ENCODE results near the gene TOP3B.

The TOP3B gene

GRCh38 chr22:22013559-22014284 is 31.1 kb upstream of the TOP3B start:
- DNase-seq (ENCODE audit: low read depth, low spot score) = no peak

GRCh38 chr22:22011964-22012363 is 29.4 kb upstream of the TOP3B start:
- no peak for DNase-seq (ENCODE audit: low read depth, low spot score)

- DNase-seq (ENCODE audit: low read depth, low spot score) = no peak
Measured at GRCh38 chr22:22010358-22010757, 27.8 kb upstream of the TOP3B start.

GRCh38 chr22:22009661-22010060 is 27.1 kb upstream of the TOP3B start:
- DNase-seq (ENCODE audit: low read depth, low spot score) = no peak

- DNase-seq (ENCODE audit: low read depth, low spot score) = no peak
Measured at GRCh38 chr22:22006596-22006990, 24.0 kb upstream of the TOP3B start.

GRCh38 chr22:22005945-22006595 is 23.5 kb upstream of the TOP3B start:
- DNase-seq (ENCODE audit: low read depth, low spot score) = no peak

- DNase-seq (ENCODE audit: low read depth, low spot score) = no peak
Measured at GRCh38 chr22:22003233-22003632, 20.6 kb upstream of the TOP3B start.

- no peak for DNase-seq (ENCODE audit: low read depth, low spot score)
Measured at GRCh38 chr22:22002526-22003055, 20.0 kb upstream of the TOP3B start.

- DNase-seq (ENCODE audit: low read depth, low spot score) = no peak
Measured at GRCh38 chr22:22001664-22002525, 19.3 kb upstream of the TOP3B start.

GRCh38 chr22:21998595-21999247 is 16.1 kb upstream of the TOP3B start:
- no peak for DNase-seq (ENCODE audit: low read depth, low spot score)

GRCh38 chr22:21996175-21996720 is 13.7 kb upstream of the TOP3B start:
- no peak for DNase-seq (ENCODE audit: low read depth, low spot score)

GRCh38 chr22:21995660-21996059 is 13.1 kb upstream of the TOP3B start:
- no peak for DNase-seq (ENCODE audit: low read depth, low spot score)

GRCh38 chr22:21994881-21995444 is 12.4 kb upstream of the TOP3B start:
- DNase-seq (ENCODE audit: low read depth, low spot score) = no peak

- no peak for DNase-seq (ENCODE audit: low read depth, low spot score)
Measured at GRCh38 chr22:21992593-21993237, 10.1 kb upstream of the TOP3B start.

GRCh38 chr22:21991774-21992173 is 9.2 kb upstream of the TOP3B start:
- no peak for DNase-seq (ENCODE audit: low read depth, low spot score)

- DNase-seq (ENCODE audit: low read depth, low spot score) = no peak
Measured at GRCh38 chr22:21991304-21991596, 8.7 kb upstream of the TOP3B start.

GRCh38 chr22:21990445-21991303 is 8.1 kb upstream of the TOP3B start:
- no peak for DNase-seq (ENCODE audit: low read depth, low spot score)

GRCh38 chr22:21989049-21989448 is 6.5 kb upstream of the TOP3B start:
- DNase-seq (ENCODE audit: low read depth, low spot score) = no peak

GRCh38 chr22:21985214-21985613 is 2.6 kb upstream of the TOP3B start:
- no peak for DNase-seq (ENCODE audit: low read depth, low spot score)

GRCh38 chr22:21984793-21985192 is 2.2 kb upstream of the TOP3B start:
- DNase-seq (ENCODE audit: low read depth, low spot score) = no peak
